Measurements from ENCODE around the gene RNF227.
A peak's percentile ranks its signal among the peaks of the same experiment; 100 is the strongest.
"Not testable (repeated sequence)": the region's sequence is repeated elsewhere in the genome, so short reads cannot be mapped to it uniquely, and the experiment has no call there.

RNF227 gene

DNA sequence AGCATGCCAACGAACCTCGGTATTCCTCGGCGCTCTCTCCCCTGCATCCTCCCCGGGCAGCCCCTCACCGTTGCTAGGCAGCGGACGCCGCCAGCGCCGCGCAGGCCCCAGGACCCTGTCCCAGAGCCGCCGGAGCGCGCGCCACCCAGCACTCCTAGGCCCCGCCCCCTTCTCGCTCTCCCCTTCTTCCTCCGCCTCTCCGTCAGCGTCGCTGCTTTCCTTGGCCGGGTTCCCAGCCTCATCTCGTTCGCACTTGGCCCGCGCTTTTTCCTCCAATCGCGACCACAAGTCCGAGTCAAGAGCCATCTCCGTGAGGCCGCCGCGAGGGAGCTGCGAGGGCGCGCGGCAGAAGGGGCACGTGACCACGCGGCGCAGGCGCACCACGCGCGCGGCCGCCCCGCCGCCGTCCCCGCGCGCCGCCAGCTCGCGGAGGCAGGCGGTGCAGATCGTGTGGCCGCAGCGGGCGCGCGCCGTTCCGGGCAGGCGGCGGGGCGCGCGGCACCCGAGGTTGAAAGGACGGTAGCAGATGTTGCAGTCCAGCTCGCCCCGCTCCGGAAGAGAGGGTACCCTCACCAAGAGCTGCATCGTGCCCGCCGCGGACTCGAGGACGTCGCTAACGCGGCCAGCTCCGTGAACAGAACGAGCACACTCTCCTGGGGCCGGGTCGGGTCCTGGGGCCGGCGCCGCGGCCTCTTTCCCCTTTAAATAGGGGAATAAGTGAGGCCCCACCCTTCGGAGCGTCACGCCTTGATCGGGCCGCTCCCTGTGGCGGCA, at the start of gene RNF227:
Gene RNF227, minus strand, starts transcription at position 679 of the 774 bp plus-strand sequence. Its CDS starts 94 bp downstream, at position 585.
- peak; percentile 94 for DNase-seq

DNA sequence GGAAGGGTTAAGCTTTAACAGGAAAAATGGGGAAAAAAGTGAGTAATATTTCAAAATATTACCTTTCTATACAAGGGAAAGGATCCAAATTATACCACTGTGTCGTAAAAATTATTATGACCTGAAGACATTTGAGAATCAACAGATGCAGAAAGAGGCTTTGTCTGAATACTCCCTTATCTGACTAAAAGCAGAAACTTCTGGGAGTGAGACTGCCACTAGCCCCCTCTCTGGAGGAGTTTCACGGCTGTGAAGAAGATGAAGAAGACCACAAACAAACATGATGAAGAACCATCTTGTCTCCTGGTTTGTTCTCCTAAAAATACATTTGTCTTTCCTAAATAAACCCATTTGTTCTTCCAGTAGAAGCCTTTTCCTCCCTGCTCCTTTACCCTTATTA, 45.3 kb upstream of the RNF227 start:
- no peak for DNase-seq

DNA sequence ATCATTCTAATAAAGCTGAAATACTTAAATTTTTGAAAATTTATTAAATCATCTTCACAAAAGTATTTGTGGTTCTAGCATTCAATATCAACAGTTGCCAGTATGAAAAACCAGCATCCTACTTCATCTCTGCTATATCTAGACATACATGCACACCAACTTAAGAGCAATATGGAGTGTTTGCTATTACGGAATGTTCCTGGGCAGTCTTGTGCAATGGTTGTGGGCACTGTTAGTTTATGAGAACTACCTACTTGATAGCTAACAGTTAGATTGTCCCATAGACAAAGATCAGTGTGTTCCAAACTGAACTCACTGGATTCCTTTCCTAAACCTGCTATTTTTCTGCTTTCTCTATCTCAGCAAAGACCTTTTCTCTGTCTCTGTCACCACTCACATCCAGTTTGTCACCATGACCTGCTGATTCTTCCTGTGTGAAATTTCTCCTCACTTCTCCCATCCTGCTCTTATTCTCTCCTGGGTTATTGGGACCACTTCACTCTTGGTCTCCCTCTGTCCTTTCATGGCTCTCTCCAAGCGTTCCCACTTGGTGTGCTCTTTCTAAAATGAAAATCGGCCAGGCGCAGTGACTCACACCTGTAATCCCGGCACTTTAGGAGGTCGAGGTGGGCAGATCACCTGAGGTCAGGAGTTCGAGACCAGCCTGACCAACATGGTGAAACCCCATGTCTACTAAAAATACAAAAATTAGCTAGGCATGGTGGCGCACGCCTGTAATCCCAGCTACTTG, 43.6 kb upstream of the RNF227 start:
- no peak for DNase-seq

DNA sequence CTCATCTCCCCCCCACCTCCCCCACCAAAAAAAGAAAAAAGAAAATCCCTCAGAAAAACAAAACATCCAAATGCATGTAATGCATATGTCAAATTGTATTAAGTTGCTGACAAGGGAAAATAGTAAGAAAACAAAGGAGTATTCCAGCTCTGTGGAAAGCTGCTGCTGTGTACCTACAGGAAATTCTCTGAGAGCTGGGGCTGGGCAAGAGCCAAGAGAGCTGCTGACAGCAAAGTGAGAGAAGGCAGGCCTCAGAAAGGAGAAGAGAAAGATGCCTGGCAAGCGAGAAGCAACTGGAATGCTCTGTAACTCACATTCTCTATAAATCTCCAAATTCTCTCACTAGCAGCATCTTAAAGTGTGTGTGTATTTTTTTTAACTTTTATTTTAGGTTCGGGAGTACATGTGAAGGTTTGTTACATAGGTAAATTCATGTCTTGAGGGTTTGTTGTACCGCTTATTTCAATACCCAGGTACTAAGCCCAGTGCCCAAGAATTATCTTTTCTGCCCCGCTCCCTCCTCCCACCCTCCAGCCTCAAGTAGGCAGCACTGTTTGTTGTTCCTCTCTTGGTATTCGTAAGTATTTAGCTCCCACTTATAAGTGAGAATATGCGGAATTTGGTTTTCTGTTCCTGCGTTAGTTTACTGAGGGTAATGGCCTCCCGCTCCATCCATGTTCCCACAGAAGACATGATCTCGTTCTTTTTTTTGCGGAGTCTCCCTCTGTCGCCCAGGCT, 40.3 kb upstream of the RNF227 start:
- no peak for DNase-seq

DNA sequence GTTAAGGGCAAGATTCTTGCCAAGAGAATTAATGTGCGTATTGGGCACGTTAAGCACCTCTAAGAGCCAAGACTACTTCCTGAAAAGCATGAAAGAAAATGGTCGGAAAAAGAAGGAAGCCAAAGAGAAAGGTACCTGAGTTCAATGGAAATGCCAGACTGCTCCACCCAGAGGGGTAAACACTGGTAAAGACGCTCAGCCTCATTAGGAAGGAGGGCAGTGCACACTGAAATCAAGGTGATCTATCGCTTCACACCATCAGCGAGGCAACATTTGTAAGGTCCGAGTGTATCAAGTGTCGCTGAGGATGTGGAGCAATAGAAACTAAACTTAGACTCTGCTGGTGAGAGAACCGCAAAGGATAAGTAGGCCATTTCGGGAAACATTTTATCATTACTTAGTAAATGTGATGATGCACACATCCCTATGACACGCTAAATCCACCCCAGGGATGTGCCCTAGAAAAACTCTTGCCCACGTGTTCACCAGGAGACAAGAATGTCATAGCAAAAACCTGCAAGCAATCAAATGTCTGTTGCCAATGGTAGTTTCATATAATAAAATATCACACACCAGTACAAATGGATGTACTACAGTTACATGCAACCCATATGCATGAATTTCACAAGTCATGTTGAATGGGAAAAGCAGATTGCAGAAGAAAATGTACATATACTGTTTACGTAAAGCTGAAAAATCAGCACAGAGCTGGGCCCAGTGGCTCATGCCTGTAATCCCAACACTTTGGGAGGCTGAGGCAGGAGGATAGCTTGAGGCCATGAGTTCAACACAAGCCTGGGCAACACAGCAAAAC, 39.5 kb upstream of the RNF227 start:
- no peak for DNase-seq

DNA sequence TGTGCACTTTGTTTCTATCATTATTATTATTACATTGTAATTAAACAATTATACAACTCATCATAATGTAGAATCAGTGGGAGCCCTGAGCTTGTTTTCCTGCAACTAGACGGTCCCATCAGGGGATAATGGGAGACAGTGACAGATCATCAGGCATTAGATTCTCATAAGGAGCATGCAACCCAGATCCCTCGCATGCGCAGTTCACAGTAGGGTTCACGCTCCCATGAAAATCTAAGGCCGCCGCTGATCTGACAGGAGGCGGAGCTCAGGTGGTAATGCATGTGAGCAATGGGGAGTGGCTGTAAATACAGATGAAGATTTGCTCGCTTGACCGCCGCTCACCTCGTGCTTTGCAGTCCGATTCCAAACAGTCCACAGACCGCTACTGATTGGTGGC, 37.2 kb upstream of the RNF227 start:
- DNase-seq, result not testable (repeated sequence)

DNA sequence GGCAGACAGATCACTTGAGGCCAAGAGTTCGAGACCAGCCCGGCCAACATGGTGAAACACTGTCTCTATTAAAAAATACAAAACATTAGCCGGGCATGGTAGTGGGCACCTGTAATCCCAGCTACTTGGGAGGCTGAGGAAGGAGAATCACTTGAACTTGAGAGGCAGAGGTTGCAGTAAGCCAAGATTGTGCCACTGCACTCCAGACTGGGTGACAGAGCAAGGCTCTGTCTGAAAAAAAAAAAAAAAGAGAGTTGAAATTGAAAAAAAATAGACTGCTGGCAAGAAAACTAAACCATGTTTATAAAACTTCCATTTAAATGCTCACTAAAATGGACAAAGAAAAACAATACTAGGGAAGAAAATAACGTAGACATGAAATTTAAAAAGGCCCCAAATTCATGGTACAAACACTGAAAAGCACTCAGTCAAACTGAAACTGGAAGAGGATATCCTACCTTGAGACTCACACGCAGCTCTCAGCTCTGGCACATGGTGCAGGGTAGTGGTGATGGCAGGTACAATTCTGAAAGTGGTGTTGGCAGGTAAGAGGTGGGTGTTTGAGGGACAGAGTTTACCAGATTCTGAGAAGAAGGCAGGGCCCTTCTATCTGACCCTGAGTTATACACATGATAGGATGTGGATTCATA, 35.2 kb upstream of the RNF227 start:
- peak; percentile 61 for DNase-seq

DNA sequence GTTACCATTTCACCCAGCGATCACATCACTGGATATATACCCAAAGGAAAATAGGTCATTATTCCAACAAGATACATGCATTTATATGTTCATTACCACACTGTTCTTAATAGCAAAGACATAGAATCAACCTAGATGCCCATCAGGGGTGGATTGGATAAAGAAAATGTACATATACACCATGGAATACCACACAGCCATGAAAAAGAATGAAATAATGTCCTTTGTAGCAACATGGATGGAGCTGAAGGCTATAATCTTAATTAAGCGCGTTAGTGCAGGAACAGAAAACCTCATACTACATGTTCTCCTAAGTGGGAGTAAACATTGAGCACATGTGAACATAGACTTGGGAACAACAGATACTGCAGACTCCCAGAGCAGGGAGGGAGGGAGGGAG, 34.5 kb upstream of the RNF227 start:
- no peak for DNase-seq

DNA sequence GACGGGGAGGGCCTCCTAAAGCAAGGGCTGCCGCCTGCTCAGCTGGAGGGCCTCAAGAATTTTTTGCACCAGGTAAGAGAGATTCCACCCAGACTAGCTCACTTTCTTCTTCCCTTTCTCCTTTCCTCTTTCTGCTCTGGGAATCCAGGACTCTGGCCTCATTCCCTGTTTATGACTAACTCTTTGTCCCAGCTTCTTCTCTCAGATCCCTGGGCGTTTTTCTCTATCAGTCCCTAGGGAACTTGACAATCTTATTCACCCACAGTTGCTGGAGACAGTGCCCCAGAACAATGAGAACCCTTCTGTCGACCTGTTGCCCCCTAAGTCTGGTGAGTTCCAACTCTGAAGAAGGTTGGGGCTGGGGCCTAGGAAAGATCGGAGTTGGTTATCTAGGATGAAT, 31.6 kb upstream of the RNF227 start:
- DNase-seq, result no peak

DNA sequence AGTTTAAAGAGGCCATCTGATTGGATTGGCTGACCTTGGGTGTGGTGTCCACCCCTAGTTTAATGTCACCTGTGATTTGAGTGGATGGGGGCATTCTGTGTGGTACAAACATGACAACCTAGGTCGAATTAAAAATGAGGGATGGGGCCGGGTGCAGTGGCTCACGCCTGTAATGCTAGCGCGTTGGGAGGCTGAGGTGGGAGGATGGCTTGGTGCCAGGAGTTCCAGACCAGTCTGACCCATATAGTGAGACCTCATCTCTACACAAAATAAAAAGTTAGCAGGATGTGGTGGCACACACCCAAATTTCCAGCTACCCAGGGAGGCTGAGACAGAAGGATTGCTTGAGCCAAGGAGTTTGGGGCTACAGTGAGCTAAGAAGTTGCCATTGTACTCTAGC, 30.4 kb upstream of the RNF227 start:
- no peak for DNase-seq

DNA sequence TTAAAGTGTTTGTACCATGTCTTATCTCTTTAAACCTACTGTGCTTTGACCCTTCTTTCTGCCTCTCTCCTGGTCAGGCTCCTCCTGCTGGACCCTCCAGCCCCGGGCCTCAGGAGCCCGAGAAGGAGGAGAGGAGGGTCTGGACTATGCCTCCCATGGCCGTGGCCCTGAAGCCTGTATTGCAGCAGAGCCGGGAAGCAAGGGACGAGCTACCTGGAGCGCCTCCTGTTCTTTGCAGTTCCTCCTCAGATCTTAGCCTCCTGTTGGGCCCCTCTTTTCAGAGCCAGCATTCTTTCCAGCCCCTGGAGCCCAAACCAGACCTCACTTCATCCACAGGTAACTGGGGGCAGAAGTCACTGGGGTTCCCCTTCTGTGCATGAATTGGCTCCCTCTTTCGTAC, 29.6 kb upstream of the RNF227 start:
- DNase-seq, result no peak

DNA sequence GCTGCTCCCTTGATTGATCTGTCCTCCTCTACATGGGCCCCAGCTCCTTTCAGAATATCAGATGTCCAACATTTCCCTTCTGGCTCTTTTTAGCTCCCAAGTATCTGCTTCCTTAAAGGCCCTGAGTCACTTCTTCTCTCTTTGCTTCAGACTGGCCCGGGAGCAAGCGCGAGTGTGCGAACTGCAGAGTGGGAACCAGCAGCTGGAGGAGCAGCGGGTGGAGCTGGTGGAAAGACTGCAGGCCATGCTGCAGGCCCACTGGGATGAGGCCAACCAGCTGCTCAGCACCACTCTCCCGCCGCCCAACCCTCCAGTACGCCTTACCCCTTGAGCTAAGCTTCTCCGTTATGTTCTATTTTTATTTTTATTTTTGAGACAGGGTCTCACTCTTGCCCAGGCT, 28.2 kb upstream of the RNF227 start:
- no peak for DNase-seq

DNA sequence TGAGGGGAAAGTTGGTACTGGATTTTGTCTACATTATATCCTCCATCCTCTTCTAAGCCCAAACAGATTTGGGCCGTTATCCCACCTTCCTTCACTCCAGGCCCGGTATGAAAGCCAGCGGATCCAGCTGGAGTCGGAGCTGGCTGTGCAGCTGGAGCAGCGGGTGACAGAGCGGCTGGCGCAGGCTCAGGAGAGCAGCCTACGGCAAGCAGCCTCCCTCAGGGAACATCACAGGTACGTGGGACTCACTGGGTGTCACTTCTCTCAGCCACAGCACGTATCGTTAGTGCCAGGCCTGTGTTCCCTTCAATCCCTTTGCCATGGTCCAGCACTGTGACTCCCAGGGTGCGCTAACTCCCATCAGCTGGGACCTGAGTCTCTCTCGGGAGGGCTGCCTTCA, 27.2 kb upstream of the RNF227 start:
- DNase-seq, result no peak

DNA sequence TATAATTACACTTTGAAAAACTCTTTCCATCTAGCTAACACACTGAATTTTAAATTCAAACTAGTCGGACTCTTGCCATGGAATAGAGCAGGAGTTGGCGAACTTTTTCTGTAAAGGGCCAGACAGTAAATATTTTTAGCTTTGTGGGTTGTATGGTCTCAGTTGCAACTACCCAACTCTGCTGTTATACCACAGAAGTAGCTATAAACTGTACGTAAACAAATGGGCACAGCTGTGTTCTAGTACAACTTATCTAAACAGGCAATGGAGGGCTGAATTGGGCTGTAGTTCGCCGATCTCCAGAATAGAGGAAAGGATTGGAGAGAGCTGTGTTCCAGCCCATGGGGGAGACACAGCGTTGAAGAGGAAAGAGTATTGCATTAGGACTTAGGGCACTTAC, 24.7 kb upstream of the RNF227 start:
- DNase-seq, result no peak

DNA sequence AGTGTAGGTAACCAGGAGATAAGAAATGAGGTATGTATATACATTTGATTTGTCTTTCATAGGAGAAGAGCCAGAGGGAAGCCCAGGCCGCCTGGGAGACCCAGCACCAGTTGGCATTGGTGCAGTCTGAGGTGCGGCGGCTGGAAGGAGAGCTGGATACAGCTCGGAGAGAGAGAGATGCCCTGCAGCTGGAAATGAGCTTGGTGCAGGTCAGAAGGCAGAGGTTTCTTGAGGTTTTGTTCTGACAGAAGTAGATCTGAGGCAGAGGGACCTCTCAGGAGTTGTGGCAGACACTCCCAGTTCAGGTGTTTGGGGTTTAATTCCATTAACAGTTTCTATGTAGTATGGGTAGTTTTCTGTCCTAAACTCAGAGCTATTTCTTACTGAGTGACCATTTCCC, 23.9 kb upstream of the RNF227 start:
- no peak for DNase-seq

DNA sequence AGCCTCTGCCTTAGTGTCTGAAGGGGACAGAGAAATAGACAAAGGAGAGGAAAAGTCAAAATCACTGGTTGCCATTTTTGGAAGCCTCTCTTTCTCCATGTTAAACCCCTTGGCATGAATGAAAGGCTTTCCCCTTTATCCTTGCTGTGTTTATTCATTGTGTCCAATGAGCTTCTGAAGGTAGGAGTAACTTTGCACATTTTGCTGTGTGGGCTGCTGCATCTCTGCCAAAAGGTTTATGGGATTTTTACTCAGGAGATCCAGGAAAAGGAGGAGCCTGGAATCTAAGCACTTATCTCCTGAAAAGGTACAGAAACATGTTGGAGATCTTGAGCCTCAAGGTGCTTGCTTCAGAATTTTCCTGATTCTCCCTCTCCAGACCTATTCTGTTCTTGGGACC, 19.8 kb upstream of the RNF227 start:
- no peak for DNase-seq

DNA sequence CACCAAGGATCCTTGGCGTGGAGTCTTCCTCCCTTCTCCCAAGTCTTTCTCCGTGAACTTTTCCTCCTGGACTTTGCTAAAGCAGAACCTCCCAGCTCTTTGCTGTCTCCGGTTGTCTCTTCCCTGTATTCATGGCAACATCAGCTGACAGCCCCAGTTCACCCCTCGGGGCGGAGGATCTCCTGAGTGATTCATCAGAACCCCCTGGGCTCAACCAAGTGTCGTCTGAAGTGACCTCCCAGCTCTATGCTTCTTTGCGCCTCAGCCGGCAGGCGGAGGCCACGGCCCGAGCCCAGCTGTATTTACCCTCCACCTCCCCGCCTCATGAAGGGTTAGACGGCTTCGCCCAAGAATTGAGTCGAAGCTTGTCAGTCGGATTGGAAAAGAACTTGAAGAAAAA, 16.9 kb upstream of the RNF227 start:
- peak; percentile 48 for DNase-seq

DNA sequence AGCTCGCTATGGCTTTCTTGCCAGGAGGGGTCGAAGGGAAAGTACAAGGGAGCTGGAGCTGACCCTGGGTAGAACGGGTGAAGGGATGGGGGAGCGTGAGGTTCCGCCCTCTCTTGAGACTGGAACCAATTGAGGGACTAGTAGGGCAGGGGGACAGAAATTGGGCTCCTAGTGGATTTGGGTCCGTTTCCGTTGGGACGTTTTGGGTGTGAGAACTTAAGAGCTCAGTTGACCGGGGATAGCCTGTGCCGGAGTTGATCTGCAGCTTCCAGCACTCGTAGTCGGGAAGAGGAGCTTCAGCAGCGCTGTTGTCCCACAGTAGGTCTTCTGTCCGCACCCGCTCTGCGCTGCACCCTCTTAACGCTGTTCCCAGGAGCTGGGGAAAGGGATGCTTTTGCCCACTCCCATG, 16.4 kb upstream of the RNF227 start:
- DNase-seq, result peak; percentile 41

DNA sequence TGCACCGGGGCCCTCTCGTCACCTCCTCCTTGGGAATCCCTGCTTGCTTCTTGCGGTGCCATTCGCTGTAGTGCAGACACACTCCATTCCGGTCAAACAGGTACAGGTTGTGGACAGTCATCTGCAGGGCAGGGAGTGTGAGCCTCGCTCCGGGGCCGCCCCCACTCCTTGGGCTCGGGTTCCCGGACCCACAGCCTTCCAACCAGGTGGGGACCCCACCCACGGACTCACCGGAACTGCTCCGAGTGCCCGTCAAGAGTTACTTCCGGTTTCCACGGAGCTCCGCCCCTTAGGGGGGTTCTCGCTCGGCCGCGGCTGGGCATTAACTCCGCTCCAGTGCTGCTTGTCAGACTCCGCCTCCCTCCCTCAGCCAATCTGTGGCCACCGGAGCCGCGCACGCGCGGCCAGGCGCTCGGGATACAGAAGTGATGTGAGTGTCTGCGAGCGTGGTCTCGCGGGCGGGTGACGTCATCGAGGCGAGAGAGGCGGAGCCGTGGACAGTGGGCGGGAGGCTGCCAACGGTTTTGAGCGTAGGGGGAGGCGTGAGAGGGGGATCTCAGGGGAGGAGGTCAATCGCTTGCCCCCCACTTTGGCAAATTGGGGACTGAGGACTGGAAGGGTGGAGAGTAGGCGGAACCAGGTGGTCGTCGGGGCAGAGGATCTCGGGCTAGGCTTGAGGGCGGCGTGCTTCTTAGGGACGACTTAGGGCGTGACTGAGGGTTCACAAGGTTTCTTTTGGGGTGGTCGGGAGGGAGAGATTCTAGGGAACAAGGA, 15.8 kb upstream of the RNF227 start, which contains the start of the genes CNTROB and TRAPPC1:
Gene CNTROB, plus strand, starts transcription at position 498 of the 774 bp plus-strand sequence. CDS start 874 bp downstream, outside the sequence.
Gene TRAPPC1, minus strand, starts transcription at position 238 of the 774 bp plus-strand sequence. Its CDS starts 117 bp downstream, at position 121.
- DNase-seq, result peak; percentile 100

DNA sequence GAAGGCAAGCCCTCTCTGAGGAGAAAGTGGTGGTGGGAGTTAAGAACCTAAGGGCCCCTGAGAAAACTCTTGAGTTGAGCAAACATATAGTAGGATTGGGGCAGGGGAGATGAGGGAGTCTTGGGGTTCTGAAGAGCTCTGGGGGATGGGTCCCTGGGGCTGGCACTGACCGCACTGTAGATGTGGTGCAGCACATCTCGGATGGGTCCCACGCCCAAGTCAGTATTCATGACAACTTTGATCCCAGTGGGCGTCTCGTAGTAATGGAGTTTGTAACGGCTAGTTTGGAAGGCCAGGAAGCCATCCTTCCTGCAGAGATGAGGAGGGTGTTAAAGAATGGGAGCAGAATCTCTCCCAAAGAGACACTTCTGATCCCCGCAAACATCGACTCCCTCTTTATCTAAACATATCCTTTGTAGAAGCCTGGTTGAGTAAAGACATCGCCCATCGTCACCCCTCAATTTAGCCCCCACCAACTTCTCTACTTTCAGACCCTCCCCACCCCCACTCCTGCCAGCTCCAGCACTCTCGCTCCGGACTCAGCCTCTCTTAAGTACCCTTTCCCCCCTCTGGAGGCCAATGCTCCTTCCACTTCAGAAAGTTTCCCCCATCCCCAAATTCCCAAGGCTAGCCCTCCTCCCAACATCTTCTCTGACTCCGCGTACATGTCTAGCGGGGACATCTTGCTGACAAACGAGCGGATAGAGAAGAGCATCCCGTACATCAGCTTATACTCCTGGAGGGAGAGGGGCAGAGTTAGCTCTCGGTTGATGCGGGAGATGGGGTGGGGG, 14.9 kb upstream of the RNF227 start:
- no peak for DNase-seq

All from activated CD4-positive, alpha-beta T cell treated with anti-CD3 and anti-CD28 coated beads for 48 hours (primary cell).